NK-92 (cell line): ENCODE results near the gene MAP9.
"Not testable (repeated sequence)": the region's sequence is repeated elsewhere in the genome, so short reads cannot be mapped to it uniquely, and the experiment has no call there.

Experiments used
- DNase-seq: peaks from one replicate; lab custom pipeline; 2025; ENCODE audit not compliant: unreplicated experiment; lab: John Stamatoyannopoulos, UW

Gene MAP9

DNA sequence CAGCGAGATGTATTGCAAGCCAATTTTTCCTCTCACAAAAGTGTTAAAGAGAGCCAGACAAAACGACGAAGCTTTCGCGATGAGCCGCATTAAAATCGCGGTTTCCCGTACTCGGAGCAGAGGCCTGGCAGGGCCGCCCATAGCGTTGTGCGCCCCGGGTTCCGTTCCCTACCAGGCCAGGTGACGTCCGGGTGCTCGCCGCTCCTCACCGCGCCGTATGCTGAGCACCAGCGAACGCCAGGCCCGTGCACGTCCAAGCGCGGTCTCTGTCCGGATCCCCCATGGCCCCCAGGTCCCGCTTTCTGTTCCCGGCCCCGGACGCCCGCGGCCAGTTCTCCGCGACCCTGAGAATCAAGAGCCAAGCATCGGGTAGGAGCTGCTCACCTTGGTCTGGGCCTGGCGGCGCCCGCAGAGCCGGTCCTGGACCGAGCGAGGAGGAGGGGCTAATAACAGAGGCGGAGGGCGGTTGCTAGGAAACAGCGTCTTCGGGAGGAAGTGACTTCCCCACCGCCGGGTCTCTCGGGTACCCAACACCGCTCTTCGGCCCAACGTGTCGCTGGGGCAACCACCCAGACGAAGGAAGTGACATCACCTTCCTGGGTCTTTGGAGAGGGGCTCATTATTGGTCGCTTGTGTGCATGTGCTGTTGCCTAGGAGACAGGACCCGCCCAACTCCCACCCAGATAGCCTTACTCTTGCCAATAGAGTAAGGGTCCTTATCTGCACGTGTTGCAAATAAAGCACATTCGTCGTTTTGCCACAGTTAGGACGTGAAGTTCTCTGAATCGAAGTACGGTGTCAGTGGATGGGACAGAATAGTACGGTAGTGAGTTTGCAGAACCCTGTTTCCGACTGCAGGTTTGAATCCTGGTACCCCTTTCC lies at the start of gene MAP9:
TSS of gene MAP9 (minus strand) at position 579 of the 882 bp plus-strand sequence. CDS start 1,115 bp downstream, outside the sequence.
- DNase-seq, result peak; percentile 38

DNA sequence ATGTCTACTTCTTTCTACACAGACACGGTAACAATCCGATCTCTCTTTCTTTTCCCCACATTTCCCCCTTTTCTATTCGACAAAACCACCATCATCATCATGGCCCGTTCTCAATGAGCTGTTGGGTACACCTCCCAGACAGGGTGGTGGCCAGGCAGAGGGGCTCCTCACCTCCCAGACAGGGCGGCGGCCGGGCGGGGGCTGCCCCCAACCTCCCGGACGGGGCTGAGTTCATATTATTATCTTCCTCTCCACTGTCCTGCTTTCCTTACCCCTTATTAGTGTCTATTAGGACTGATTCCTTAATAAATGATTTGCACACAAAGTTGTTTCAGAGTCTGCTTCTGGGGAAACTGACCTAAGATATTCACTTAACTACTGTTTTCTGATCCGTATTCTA lies 48.0 kb upstream of the MAP9 start:
- DNase-seq, result not testable (repeated sequence)

DNA sequence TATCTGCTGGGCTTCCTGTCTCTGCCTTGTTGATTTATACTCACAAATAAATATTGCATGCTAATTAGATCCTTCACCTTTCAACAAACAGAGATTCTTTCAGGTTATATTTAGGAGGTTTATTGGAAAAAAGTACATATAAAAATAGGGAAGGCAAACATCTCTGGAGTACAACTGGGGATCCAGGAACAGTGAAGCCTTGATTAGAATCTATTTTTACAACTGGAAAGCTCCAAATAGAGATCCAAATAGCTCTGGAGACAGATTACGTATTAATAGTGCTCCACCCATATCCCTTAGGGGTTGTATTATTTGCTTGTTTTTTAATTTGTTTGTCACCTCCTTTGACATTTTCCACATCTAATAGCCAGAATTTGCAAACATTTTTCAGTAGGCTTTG lies 46.9 kb upstream of the MAP9 start:
- DNase-seq, result no peak

DNA sequence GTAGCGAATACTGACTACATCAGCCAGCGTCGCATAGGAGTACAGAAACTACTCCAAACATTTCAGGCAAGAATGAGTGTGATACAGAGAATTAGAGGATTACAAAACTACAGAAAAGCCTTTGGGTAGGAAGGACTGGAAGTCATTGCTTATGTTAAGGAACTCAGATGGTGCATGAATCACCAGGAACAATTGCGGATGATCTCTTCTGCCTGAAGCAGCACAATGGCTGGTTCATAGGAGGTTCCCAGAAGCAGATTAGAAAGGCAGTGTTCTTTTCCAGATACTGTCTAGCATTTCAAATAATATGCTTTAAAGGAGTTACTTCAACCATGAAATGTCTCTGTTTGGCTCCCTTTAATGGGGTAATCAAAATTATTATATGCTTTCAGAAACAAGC lies 42.5 kb upstream of the MAP9 start:
- no peak for DNase-seq

DNA sequence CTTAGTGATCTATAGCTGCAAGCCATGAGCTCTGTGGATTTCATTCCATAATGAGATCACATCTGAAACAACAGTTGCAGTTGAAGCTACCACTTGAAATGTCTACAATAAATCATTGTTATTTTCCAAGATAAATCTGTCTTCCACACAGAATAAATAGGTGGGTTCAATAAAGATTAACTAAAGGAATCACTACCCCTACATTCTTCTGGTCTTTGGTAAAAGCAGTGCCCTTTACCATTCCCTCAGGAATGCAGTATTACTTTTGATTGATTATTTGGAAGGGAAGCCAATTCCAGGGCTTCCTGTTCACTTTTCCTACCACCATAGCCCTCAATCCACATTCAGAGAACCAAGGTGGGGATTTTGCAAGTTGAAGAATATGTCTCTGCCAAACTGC lies 38.9 kb upstream of the MAP9 start:
- no peak for DNase-seq

DNA sequence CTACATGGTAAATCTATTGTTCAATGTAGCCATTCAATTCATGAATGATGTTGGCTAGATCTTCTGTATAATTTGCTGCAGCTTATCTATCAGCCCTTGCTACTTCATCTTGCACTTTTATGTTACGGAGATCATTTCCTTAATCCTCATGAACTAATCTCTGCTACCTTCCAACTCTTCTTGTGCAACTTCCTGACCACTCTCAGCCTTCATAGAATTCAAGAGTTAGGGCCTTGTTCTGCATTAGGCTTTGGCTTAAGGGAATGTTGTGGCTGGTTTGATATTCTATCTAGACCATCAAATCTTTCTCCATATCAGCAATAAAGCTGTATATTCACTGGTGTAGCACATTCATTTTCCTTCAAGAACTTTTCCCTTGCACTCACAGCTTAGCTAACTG lies 36.7 kb upstream of the MAP9 start:
- DNase-seq, result no peak

DNA sequence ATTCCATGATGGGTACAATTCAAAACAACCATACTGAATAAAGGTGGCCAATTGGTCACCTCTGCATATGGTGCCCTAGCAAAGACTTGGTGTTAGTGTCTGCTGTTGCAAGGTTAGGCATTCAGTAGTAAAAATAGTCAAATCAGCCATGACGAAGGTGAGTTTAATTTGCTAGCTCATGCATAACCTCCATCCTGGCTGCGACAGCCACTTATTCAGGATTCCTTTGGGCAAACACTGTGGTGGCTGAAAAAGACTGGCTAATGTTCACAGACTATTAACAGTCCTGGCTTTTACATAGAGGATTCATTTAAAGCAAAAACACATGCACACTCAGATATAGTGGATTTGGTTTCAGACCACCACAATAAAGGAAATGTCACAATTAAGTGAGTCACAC lies 34.8 kb upstream of the MAP9 start:
- DNase-seq, result no peak

DNA sequence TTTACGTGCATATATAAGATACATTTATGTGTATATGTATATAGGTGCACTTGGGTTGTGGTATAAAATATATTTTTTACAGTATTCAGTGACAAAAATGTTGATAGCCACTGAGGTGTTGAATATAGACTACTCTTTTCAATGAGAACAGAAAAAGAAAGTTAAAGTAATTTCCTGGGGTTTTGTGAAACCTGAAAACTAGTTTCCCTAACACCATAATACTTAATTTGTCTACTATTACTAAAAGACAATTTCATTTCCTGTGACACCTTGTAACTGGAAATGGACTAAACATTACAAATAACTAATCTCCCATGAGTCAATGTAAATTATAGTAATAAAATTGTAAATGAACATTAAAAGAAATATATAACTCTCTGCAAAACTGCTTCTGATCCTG lies 32.0 kb upstream of the MAP9 start:
- DNase-seq, result no peak

DNA sequence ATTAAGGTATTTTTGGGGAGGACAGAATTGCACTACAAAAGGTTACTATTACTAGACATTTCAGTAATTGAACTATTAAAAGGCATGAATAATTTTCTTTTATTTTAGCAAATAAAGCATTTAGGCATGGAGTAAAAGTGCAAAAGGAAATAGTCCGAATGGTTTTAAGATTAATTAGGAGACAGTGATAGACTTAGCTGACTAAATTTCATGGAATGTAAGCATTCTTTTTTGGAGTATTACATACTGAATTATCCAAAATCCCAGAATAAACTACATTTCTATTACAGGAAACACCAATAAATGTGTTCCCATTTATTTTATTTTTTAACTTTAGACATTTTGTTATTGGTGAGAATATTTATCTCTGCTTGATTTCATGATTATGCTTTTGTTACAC lies 30.7 kb upstream of the MAP9 start:
- no peak for DNase-seq

DNA sequence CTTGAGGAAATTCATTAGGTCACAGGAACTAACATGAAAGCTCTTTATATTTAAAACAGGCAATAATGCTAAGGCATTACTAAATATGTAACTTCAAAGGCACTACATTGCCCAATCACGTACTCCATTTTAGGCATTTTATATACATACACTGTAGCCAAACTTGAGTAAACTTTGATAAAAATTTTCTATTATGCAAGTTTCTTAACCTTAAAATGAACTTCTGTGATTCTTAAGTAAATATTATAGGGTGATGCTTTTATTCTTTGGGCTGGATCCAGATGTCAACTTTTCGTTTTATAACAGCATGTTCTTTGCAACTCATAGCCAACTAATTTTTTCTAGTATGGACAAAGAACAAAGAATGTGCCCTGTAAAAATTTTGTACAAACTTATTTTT lies 28.3 kb upstream of the MAP9 start:
- no peak for DNase-seq

DNA sequence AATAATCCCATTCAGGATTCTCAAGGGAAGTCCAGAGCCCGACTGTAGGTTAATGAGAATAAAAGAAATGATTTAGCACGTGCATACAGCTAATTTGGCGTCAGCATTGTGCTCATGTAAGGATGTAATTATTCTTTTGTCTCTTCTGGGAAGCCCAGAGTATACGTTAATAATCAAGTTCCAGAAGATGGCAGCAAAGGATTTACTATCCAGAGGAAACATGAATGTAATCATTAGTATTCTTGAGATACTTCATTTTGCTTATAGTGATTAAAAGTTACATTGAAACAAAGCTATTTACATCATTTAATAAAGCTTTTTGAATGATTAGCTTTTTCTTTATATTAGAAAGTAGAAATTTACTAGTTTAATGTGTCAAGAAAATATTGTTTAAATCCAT lies 27.1 kb upstream of the MAP9 start:
- DNase-seq, result no peak

DNA sequence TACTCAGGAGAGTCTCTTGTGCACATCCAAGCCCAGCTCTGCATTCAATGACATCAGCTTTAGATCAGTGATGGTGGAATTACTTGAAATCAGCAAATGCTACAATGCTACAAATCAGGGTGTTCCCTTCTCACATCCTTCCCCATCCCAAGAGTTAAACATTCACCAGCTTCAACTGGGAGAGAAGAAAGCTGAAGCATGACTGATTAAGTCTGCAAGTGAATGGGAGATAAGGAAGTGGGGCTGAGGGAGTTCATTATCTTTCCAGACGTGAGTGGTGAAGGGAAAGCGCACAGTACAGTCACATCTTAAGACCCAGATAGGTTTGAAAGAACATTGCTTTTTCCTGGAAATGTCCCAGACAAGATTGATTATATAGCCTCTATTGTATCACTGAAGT lies 26.2 kb upstream of the MAP9 start:
- DNase-seq, result no peak

DNA sequence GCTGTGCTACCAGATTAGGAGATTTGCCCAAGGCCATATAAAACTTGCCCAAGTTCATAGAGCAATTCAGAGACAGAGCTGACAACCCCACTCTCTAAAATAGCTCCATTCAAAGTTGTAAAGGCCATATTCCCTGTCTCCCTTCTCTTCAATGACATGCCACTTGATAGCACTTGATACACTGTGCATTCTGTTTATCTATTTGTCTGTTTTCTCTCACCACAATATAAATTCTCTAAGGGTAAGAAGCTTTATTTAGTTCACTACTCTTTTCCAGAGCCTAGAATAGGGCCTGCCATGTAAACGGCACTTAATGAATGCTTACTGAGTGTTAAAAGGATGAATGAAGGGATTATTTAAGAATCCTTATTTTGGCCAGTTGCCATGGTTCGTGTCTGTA lies 24.1 kb upstream of the MAP9 start:
- no peak for DNase-seq

DNA sequence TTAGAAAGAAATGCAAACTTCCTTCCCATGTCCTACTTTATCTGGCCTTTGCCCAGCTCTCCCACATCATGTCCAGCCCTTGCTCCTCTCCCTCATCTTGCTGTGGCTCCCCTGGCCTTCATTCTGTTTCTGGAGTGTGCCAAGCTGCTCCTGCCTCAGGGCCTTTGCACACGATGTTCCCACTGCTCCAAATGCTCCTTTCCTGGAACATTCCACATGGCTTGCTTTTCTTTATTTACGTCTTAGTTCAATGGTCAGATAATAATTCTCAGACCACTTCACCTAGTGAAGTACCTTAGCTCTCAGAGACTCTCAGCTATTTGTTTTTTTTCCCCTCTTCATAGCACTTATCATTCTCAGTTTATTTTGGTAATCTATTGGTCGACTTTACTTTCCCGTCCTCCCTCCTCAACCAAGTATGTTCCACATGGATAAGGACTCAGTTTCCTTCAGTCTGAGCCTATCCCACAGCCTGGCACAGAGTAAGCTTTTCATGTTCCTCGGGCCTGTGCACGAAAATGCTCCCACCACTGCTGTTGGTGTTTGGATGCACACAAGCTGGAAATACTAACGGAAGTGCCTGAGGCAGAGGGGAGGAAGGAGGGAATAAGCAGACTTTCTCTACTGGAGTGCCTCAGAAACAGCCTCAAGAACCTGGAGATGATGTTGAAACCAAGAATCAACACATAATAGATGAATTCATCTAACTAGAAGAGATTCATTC lies 23.4 kb upstream of the MAP9 start:
- no peak for DNase-seq

DNA sequence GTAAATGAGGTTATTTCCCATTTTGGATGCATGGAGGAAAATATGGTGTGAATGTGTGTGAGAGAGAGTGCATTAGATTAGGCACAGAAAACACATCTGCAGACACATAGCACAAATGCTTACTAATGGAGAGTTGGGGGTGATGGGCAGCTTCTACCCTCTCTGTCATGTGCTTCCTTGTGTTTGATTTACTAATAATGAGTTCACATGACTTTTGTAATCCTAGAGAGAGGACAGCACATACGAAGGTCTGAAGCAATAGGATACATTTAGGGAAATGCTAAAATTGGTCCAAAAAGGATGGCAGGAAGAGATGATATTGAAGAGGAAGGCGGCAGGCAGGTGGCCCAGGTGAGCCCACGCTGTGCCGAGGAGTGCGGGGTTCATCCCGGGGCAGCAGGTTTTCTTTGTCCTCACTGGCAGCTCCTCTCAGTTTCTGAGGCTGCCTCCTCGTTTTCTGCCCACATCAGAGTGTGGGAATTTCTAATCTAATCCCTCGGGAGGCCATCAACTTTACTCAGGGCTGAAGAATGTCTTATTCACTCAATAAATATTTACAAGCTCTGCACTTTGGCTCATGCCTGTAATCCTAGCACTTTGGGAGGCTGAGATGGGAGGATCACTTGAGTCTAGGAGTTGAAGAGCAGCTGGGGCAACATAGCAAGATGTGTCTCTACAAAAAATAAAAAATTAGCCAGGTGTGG lies 15.9 kb upstream of the MAP9 start:
- DNase-seq, result no peak

DNA sequence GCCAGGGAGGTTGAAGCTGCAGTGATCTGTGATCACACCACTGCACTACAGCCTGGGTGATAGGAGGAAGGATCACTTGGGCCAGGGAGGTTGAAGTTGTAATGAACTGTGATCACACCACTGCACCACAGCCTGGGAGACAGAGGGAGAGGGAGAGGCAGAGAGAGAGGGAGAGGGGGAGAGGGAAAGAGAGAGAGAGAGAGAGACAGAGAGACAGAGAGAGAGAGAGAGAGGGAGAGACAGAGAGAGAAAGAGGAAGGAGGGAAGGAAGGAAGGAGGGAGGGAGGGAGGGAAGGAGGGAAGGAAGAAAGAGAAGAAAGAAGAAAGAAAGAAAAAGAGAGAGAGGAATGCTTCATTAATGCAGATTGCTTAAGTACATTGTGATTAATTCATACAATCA lies 15.2 kb upstream of the MAP9 start:
- no peak for DNase-seq

DNA sequence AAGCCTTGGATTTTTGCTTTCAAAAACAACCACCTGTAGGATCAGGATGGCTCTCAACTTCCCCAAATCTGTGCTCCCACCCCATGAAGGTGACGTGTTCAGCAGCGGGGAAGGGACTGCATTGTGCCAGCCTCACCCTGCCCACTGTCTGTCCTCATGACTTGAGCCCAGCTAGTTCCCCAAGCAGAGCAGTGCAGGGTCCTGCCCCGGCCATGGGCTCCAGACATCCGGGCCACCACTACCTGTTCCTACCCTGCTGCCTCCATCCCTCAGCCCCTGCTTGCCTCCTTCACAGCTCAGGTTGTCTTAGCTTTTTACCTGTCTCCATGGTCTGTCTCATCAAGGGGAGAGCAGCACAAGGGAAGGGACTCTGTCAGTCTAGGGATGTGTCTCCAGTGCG lies 11.4 kb upstream of the MAP9 start:
- DNase-seq, result no peak

DNA sequence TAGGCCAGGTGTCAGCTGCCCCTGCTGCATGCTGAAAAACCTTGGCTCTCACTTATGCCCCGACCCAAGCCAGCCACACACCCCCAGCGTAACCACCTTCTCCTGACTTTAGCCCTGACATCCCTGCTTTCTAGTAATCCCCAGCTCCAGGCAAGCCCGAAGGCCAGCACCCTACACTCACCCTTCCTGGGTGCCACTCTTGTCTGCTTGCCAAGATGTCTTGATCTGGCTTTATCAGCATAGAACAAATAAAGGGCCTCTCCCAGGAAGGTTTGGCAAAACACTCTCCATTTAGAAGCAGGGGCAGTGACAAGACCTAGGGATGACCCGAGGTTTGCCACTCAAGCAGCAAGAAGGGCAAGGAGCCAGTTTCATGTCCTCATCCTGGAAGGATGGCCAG lies 6.8 kb upstream of the MAP9 start:
- DNase-seq, result no peak

DNA sequence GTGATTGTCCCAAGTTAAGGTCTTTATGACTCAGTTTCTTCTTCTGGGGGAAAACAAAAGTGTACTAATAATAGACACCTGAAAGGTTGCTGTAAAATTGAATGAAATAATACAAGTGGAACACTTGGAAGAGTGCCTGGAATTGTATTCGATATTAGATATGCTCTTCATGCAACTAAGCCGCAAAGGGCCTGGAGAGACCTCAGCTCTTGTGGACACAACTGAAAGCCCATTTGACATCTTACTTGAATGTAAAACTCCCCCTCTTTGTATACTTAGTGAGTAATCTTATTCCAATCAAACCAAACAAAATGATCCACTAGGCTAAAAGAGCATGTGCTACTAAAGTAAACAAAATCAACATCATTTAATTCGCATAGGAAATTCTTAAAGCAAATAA lies 511 bp upstream of the MAP9 start:
- DNase-seq, result no peak

DNA sequence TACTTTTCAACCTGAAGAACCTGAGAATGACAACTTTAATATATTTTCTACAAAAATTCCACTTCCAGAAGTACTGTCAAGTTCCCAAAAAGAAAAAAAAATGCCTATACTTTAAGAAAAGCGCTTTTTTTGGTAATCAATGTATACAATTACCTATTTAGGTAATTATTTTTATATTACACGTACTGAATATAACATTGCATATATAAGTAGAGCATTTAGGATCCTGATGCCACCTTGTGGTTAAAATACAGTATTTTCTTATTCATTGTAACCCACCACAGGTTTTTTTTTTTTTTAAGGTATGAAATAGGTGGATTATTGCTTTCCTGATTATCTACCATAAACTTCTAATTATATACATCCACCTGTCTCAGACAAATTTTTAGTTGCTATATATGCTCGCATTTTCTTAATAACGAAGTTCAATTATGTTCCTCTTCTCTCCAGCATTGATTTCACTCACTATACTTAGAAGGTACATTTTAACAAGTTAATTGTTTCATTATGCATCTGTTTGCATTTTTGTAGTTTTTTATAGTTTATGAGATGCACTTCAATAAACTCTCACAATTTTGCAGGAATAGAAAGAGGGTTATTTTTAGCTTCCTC lies 5.2 kb downstream of the MAP9 start:
- no peak for DNase-seq

DNA sequence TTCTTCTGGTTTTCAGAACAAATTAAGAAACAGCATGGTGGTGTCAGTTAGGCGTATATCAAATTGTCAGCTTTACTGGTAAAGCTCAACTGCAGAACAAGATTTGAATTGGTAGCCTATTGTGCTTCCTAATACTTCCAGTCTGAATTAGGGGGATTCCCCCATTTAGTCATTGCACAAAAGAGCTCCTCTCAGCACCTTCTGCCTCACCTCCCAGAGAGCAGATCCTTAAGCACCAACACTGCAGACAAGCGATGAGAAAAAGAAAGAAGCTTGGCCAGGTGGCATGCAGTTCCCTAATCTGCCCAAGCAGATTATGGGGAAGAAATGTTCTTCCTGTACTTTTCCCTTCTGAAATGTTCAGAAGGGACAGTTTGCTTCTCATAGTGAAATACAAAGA lies 9.2 kb downstream of the MAP9 start:
- DNase-seq, result no peak
